EH (cell line): ENCODE results near the gene PHF21B.

Source experiments
- DNase-seq: peaks from one replicate; pipeline ENCODE4 v3.0.0-alpha.2; 2015; ENCODE audit warnings: low read depth

The PHF21B gene

DNA sequence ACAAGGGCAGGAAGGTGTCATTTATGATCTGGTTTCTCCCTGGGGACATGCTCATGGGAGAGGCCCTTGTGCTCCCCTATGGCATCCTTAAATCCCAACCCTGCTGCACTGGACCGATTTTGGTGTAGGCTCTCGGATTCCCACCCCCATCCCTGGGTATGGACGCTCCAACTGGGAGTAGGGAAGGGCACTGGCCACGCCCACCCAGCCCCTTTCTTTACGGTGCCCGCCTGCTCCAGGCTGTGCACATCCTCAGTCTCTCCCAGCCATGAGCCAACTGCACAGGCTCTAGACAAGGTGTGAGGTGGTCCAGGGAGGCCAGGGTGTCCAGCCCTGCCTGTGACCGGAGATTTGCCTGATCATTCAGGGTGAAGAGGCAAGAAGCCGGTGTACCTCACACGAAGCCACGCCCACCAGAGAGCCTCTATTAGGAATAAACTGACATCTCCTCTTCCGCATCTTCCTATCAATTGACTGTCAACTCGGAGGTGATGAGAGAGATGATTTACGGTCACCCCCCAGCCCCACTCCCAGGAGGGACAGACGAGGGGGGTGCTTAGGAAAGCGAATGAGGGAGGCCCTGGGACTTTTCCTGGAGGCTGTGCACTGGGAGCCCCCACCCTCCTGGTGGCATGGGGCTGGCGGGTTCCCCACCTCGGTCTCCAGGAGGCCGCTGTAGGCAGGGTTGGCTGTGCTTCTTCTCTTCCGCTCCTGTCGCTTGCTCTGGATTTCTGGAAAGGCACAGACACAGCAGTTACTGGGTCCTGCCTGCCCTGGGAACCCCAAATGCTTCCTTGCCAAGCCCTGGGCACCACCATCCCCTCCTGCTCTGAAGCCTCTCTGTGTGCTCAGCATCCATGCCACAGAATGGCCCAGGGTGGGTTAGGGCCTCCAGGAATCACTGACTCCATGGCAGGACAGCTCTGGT is 116.7 kb downstream of the PHF21B start:
- DNase-seq, result no peak

DNA sequence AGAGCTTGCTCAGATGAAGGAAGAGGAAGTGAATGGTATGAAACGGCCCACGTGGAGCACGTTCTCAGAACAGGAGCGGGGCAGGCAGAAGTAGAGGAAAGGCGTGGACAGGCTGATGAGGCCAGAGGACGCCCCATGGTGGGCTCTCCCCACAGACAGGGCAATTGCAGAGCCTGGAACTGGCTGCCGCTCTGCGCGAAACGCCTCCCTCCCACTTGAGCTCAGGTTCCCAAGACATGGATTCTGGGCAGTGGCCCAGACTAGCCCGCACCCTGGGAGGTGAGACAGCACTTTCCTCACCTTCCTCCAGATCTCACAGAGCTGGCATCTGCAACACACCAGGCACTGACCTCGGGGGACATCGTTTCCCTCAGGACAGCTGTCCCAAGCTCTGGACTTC is 117.6 kb downstream of the PHF21B start:
- DNase-seq, result no peak

DNA sequence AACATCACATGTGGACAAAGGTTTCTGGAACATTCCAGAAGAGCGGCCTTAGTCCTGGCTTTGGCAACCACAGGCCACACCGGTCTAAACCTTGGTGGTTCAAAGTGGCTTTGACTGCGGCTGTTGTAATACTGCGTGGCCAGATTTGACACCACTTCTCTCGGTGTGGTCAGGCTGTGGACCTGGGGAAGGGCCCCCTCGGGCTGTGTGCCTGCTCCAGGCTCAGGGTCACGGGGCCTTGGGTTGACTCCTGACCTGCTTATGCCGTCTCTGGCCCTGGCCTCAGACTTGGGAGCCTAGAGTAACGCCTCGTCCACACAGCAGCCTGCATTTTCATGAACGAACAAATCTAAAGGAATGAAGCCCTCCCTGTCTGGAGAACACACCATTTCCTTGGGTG is 118.0 kb downstream of the PHF21B start:
- no peak for DNase-seq

DNA sequence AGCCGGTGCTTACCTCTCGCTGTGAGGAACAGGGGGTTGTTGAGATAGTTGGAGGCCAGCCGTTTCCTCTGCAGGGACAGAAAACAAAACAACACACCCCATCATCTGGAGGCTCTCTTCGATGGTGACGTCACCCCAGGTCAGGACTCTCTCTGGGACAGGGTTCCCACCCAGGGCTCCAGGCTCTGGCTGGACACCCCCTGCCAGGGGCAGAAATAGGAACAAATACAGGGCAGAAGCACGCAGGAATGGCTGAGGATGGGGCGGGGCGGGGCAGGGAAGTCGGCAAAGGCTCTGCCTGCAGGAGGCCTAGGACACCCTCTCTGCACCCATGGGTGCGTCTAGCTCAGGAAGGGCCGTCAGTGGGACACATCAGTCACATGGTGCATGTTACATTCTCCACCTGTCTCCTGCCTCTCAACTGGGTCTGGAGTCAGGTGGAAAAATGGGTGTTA is 118.5 kb downstream of the PHF21B start:
- no peak for DNase-seq

DNA sequence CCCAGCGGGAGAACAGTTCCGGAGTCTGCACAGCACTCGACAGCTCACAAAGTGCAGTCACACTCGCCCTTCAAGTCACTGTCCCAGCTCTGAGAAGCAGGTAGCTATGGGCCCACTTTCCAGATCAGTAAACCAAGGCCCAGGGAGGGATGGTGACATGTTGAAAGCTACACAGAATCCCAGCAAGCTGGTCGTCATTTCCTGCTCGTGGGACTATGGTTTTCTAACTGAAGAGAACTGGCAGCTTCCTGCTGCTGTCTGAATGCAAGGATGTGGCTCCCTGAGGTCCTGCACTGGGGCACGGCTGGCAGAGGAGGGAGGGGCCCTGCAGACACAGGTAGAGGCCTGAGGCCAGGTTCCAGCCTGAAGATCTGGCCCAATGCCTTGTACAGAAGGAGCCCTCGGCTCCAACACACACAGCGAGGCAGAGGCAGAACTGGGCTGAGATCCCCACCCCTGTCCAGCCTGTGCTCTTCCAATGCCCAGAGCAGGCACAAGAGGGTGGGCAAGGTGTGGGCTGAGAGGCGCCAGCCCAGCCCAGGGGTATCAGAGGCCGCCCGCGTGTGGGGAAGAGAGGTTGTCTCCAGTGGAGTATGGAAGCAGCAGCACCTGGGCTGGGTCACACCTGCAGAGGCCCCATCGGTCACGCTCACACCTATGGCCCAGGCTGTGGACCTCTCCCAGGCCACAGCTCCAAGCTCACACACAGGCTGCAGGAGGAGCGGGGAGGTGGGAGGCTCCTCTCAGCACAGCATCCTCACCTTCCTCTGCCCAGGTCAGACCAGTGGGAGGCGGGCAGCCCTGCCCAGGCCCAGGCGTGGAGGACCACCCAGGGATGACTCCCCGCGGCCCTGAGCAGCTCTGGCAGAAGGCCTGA is 119.2 kb downstream of the PHF21B start:
- no peak for DNase-seq

DNA sequence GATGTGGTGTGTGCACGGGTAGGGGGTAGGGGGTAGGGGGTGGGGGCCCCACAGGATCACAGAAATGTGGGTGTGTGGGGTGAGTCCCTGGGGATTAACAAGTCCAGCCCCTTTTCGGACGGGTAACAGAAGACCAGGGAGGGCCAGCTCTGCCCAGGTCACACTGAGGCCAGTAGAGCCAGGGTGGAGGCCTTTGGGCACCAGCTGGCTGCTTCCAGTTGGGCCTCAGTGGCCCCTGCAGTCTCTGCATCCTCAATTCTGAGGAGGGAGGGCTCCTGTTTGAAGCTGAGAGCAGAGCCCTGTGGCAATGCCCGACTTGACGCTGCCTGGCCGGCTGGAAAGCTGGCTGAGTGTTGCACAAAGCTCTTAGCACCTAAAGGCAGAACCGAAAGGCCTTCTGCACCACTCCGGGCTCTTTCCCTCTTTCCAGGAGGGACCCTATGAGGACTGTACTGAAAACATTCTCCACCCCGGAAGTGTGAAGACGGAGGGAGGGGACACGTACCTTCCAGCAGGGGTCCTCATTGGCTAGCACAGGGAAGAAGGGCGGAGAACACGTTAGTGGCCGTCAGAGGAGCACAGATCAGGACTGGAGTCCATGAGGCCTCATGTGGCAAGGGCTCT is 120.4 kb downstream of the PHF21B start:
- peak; percentile 7 for DNase-seq

DNA sequence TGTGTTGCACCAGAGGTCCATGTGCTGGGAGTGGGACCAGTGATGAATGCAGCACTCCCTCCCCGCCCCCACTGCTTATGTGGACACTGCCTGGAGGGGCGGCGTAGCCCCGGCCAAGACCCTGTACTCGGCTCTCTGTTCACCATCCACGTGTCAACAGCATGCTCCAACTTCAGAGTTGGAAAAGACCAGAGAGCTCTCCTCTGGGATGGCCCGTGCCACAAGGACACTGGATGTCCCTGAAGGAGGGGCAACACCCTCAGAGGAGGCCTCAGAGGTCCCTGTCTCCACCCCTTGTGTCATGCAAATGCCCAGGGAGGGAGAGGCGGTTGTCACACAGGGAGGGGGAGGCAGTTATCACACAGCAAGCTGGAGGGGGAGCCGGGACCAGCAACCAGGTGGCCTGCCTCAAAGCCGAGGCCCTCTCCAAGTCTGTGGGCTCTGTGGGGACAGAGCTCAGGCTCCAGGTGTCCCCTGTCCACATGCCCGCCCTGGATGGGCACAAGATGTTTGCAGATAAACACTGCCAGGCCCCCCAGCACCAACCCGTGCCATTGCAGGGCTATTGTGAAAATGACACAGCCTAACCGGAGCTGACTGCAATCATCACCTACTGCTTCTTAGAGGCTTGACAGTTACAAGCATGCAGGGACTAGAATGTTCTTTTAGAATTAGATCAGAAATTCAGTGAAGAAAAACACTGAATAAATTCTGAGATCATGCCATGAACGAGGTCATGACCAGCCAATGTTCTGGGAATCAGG is 121.1 kb downstream of the PHF21B start:
- DNase-seq, result no peak

DNA sequence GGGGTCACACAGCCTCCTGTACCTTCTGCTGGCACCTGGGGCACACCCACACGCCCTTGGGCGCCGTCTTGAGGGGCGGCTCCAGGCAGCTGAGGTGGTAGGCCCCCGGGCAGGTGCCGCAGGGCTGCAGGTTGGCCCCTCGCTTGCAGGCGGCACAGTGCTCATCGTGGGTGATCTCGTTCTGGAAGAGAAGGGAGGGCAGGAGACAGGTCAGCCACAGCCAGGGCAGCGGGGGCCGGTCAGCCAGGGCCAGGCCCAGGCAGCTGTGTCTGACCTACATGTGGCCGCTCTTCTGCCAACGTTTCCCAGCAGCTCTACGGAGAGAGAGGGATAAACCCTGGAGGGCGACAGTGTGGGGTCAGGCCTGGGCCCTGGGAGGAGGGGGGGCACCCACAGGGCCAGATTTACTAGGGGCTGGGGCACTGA is 121.9 kb downstream of the PHF21B start:
- no peak for DNase-seq

DNA sequence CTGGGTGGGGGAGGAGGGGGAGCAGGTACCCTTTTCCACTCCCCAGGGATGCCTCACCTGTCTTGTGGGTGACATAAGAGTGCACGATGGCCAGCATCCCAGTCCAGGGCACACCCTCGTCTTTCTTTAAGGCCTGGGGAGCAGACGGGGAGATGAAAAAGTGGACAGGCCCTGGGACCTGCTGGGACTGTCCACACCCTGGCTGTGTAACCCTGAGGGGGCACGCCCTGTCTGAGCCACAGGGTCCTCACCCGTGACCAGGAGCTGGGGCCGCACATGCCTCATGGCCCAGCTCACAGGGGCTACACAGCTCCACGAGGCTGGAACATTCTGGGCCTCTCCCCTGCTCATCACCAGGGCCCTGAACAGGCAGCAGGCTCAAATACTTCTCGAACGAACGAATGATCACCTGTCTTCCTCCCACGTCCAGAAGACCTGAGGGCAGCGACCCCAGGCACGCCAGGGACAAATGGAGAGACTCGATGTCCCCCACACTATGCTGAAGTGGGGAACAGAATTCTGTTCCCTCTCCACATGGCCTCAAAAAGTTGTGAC is 123.9 kb downstream of the PHF21B start:
- no peak for DNase-seq

DNA sequence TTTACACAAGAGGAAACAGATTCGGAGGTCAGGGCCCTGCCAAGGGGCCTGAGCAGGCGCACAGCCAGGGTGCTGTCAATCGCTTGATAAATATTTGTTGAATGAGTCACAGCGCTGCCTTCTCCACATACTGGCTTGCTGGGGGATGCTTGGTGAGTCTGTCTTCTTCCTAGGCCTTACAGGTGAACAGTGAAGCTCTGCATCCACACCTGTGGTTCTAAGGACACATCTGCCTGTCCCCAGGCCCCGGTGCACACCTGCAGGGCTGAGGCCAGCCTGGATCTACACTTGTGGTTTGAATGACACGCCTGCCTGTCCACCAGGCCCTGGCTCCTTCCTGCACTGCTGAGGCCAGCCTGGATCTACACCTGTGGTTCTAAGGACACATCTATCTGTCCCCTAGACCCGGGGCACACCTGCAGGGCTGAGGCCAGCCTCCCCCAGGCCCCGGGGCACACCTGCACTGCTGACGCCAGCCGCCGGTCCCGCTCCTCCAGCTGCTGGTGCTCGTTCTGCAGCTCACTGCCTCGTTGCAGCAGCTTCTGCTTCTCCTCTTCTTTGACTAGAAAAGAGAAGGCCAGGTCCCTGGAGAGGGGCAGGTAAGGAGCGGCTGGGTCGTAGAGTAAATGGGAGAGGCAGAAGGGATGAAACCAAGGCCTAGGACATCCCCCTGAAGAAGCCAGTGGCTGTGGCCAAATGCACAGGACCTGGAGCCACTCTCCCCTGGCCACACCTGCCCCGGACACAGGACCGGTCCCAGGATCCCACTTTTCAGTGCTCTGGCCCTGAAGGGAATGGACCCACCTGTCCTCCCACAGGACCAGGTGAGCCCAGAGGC is 124.6 kb downstream of the PHF21B start:
- no peak for DNase-seq

DNA sequence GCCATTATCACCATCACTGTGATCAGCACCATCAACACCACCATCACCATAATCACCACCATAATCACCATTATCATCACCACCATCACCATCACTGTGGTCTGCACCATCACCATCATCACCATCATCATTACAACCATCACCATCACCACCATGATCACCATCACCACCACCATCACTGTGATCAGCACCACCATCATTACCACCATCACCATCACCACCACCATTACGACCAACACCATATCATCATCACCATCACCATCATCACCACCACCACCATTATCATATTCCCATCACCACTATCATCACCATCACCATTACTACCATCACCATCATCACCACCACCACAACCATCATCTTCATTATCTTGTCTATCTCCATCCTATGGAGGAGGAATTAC is 125.2 kb downstream of the PHF21B start:
- DNase-seq, result no peak

DNA sequence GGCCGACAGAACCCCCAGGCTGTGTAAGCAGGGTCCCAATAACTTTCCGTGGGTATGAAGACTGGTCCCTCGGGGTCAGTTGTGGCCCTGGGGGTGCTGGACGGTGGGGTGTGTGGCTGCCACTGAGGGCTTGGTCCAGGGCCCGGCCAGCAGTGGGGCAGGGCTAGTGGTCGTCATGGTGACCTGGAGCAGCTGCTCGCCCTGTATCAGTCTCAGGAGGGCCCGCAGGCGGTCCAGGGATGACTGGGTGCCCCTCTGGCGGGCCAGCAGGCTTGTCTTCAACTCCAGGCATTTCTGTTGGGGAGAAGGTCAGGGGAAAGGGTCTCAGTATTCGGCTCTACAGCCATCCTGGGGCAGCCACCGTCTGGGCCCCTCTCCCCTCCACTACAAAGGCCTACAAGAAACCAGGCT is 126.8 kb downstream of the PHF21B start:
- DNase-seq, result no peak

DNA sequence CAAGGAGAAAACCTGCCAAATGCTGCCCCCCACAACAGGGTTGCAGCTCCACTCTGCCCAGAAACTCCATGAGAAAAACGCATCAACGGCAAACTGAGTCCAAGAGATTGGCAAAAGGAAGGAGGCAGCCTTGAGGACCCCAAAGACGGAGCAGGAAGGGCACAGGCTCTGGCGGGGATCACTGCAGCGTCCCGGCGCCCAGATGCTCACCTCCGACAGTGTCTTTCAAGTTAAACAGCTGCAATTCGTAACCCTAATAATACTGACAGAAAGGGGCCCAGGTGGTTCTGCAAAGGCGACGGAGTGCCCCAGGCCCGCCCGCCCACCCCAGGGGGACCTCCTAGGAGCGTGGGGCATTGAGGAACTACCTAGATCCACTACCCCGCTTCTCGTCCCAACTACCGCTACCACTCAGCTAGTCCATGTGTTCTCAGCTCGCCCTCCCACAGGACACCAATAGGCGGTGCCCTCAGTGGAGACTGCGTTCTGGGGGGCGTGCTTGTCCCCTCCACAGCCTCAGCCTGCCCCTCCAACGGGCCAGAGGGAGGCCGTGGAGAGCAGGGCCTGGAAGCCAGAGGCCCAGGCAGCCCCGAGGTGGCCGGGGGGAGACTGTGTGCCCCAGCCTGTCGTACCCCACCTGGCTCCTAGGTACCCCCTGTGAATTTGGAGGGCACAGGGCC is 127.4 kb downstream of the PHF21B start:
- no peak for DNase-seq

DNA sequence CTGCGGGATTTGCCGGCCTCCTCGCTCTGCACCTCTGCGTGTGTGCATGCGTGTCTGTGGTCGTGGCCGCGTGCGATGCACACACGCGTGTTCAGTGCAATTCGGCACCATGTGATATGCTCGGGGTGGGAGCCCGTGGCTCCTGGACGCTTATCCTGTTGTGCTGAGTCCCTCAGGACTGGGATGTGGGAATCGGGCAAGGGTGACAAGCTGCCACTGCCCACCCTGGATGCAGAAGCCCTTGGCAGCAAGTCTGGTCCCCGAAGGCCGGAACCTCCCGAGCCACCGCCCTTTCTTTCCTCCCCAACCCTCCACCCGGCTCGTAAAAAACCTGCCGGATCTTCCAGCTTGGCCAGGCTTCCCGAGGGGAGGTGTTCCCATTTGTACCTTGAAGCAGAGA is 128.2 kb downstream of the PHF21B start:
- DNase-seq, result no peak

DNA sequence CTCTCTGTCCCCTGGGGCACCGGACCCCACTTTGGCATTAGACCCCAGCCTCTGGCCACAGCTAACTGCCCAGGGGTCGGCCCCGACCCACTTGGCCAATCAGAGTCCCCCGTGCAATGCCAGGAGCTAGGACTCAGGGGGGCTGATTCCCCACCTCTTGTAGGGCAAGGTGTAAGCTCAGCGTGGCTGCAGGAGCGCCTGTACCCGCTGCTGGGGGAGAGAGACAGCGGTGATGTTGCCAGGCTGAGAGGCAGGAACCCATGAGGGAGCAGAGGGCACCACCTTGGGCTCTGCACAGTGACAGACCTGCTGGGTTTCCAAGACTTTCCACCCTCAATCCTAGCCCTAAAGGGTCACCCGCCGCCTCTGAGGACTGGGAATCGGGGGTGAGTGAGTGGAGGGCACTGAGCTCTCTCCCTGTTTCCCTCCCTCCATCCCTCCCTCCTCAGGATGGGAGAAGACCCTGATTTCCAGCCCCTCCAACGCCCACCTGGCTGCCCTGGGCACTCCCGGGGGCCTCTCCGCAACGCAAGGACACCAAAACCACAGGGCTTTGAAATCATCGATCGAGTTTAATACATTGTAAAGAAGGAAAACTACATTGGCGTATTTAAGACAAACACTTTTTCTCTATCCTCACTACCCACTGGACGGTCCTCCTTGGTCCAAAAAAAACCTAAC is 129.1 kb downstream of the PHF21B start:
- DNase-seq, result no peak

DNA sequence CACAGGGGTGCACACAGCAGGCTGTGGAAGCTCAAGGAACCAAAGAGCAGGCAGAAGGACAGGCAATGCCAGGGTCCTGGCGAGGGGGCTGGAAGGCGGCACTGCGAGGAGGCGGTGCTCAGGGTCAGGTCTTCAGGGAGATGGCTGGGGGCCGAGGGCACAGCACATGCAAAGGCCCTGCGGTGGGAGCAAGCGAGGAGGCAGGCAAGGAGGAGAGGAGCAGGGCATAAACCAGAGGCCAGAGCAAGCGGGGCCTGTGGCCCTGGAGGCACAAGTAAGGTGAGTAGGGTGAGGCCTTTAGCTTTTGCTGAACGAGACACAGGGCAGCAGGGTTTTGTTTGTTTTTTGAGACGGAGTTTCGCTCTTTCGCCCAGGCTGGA is 130.5 kb downstream of the PHF21B start:
- DNase-seq, result no peak

DNA sequence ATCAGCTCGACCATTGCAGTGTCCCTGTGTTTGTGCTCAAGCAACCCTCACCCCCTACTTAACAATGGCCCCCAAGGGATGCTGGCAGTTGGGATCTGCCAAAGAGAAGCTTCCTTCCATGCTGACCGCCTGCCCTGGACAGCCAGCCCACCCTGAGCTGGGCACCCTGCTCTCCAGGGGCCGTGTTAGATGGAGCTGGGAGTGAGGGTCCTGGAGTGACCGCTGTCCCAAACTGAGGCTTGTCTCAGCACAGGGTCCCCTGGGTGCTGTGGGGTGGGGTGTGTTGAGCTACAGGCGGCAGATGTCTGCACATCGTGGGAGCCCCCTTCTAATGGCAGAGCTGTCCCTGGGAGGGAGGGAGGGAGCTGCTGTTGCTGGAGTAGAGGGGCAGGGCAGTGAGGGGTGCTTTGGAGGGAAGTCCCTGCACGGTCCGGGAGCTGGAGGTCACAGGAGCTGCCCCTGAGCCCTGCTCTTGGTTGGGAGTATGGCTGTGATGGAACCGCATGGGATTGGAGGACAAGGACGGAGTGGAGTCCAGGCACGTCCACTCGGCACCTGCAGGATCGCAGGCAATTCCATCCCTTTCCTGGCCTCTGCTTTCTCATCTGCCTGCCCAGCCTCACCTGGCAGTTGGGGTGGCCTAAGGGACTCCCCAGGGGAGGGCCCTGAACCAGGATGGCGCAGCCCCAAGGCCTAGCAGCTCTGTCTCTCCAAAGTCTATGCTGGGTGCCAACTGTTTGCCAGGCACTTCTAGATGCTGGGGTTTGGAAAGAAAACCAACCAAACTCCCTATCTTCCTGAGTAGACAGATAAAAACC is 131.1 kb downstream of the PHF21B start:
- no peak for DNase-seq

DNA sequence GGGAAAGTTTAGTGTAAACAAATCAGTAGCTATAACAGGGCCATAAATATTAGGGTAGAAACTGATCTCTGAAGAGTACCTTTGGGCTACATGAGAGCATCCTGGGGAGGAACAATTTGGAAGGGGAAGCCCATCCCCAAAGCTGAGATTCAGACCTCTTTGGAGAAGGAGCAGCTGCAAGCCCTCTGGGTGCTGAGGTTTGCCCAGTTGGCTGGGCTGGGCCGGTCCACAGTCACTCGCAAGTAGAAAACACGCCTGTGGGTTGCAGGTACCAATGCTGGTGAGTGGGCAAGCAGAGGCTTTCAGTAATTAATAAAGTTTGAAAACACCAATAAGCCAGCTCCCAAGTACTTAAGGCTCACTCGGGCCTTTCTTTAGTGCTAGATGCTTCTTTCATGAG is 132.9 kb downstream of the PHF21B start:
- DNase-seq, result no peak
